ENCODE data around the gene ADAD1. TPM values are rescaled to one million over a fixed set of nuclear protein-coding genes. Genes with fewer than 3 reads are reported as not detected.
"Not testable (repeated sequence)": the region's sequence is repeated elsewhere in the genome, so short reads cannot be mapped to it uniquely, and the experiment has no call there.

Gene ADAD1
- total RNA-seq, 4 donors from 2014 or later, result 0.55 TPM; not detected in 3

- Histone ChIP-seq H3K9me3 (no peaks in the 10 kb centered on the region), H3K36me3 (no peaks in the 10 kb centered on the region), H3K27ac (no peak overlapping the region), H3K4me1 (no peaks in the 10 kb centered on the region), H3K27me3 (no peaks in the 10 kb centered on the region), H3K4me3 (no peak overlapping the region)
- intact Hi-C loops (cut with DNase I; ENCODE audit: low total_unique reads), result no loop called here
- DNase-seq, result no peak
- TF ChIP-seq CTCF (IDR thresholded peaks at IDR 0.05) (no peak), POLR2A (IDR thresholded peaks at IDR 0.05) (no peak)
Measured at GRCh38 chr4:122346036-122346435, 32.8 kb upstream of the ADAD1 start.

- no peaks in the 10 kb centered on the region for H3K36me3 ChIP-seq
- TF ChIP-seq POLR2A (IDR thresholded peaks at IDR 0.05) (no peak), CTCF (IDR thresholded peaks at IDR 0.05) (no peak)
- H3K4me3 ChIP-seq, result no peak overlapping the region
- no peaks in the 10 kb centered on the region for H3K9me3 ChIP-seq
- DNase-seq, result no peak
- H3K27me3 ChIP-seq, result no peaks in the 10 kb centered on the region
- intact Hi-C loops (cut with DNase I; ENCODE audit: low total_unique reads), result no loop called here
- H3K4me1 ChIP-seq, result no peaks in the 10 kb centered on the region
- H3K27ac ChIP-seq, result no peak overlapping the region
Measured at GRCh38 chr4:122346503-122346902, 32.3 kb upstream of the ADAD1 start.

- H3K27ac ChIP-seq, result no peak overlapping the region
- intact Hi-C loops (cut with DNase I; ENCODE audit: low total_unique reads), result no loop called here
- H3K36me3 ChIP-seq, result no peaks in the 10 kb centered on the region
- H3K4me1 ChIP-seq, result no peaks in the 10 kb centered on the region
- no peak for DNase-seq
- TF ChIP-seq POLR2A (IDR thresholded peaks at IDR 0.05) (no peak), CTCF (IDR thresholded peaks at IDR 0.05) (no peak)
- no peaks in the 10 kb centered on the region for H3K27me3 ChIP-seq
- H3K9me3 ChIP-seq, result no peaks in the 10 kb centered on the region
- H3K4me3 ChIP-seq, result no peak overlapping the region
Measured at GRCh38 chr4:122356317-122356808, 22.4 kb upstream of the ADAD1 start.

- Histone ChIP-seq H3K4me1 (no peaks in the 10 kb centered on the region), H3K4me3 (no peak overlapping the region), H3K27me3 (no peaks in the 10 kb centered on the region), H3K36me3 (no peaks in the 10 kb centered on the region), H3K27ac (no peak overlapping the region), H3K9me3 (no peaks in the 10 kb centered on the region)
- DNase-seq, result no peak
- no peak for TF ChIP-seq POLR2A (IDR thresholded peaks at IDR 0.05)
- no peak for TF ChIP-seq CTCF (IDR thresholded peaks at IDR 0.05)
- intact Hi-C loops (cut with DNase I; ENCODE audit: low total_unique reads), result no loop called here
Measured at GRCh38 chr4:122360754-122361153, 18.1 kb upstream of the ADAD1 start.

- Histone ChIP-seq H3K4me3 (no peak overlapping the region), H3K27me3 (no peaks in the 10 kb centered on the region), H3K4me1 (no peaks in the 10 kb centered on the region), H3K27ac (no peak overlapping the region), H3K9me3 (no peaks in the 10 kb centered on the region), H3K36me3 (no peaks in the 10 kb centered on the region)
- no peak for DNase-seq
- TF ChIP-seq CTCF (IDR thresholded peaks at IDR 0.05) (no peak), POLR2A (IDR thresholded peaks at IDR 0.05) (no peak)
- intact Hi-C loops (cut with DNase I; ENCODE audit: low total_unique reads), result no loop called here
Measured at GRCh38 chr4:122364700-122365404, 14.0 kb upstream of the ADAD1 start.

- H3K9me3 ChIP-seq; H3K27me3 ChIP-seq; H3K36me3 ChIP-seq; H3K4me3 ChIP-seq; H3K4me1 ChIP-seq; H3K27ac ChIP-seq; intact Hi-C loops (cut with DNase I; ENCODE audit: low total_unique reads); DNase-seq: not testable (repeated sequence)
Measured at GRCh38 chr4:122368786-122369185, 10.0 kb upstream of the ADAD1 start.

Data from uterus (tissue), 4 donors.